ENCODE data around the gene DYNLT4.

GRCh38 chr1:44822131-44822701, 15.1 kb upstream of the DYNLT4 start:
- no peak for TF ChIP-seq CTCF (IDR thresholded peaks at IDR 0.05; ENCODE audit: low read depth, low read length)
- no peak for TF ChIP-seq EZH2phosphoT487 (IDR thresholded peaks at IDR 0.05; ENCODE audit: low read depth)
